ENCODE data around the gene NDFIP1.

DNA sequence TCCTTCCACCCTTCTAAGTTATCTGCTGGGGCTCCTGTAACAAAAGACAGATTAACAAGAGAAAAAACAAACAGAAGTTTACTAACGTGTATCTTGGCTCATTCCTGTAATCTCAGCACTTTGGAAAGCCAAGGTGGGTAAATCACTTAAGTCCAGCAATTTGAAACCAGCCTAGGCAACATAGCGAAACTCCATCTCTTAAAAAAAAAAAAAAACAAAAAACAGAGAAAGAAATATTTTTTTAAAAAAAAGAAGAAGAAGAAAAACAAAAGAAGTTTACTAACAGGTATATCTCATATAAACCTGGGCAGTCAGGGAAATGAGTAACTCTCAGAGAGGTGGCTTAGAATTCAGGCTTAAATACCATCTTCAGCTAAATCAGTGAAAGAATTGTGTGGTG, 10.3 kb upstream of the NDFIP1 start:
- TF ChIP-seq POLR2AphosphoS5 (IDR thresholded peaks at IDR 0.05; ENCODE audit: low read depth, low read length): no peak
- TF ChIP-seq, protein P1, sequence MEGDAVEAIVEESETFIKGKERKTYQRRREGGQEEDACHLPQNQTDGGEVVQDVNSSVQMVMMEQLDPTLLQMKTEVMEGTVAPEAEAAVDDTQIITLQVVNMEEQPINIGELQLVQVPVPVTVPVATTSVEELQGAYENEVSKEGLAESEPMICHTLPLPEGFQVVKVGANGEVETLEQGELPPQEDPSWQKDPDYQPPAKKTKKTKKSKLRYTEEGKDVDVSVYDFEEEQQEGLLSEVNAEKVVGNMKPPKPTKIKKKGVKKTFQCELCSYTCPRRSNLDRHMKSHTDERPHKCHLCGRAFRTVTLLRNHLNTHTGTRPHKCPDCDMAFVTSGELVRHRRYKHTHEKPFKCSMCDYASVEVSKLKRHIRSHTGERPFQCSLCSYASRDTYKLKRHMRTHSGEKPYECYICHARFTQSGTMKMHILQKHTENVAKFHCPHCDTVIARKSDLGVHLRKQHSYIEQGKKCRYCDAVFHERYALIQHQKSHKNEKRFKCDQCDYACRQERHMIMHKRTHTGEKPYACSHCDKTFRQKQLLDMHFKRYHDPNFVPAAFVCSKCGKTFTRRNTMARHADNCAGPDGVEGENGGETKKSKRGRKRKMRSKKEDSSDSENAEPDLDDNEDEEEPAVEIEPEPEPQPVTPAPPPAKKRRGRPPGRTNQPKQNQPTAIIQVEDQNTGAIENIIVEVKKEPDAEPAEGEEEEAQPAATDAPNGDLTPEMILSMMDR (IDR thresholded peaks at IDR 0.05): no peak
- TF ChIP-seq, protein P2, sequence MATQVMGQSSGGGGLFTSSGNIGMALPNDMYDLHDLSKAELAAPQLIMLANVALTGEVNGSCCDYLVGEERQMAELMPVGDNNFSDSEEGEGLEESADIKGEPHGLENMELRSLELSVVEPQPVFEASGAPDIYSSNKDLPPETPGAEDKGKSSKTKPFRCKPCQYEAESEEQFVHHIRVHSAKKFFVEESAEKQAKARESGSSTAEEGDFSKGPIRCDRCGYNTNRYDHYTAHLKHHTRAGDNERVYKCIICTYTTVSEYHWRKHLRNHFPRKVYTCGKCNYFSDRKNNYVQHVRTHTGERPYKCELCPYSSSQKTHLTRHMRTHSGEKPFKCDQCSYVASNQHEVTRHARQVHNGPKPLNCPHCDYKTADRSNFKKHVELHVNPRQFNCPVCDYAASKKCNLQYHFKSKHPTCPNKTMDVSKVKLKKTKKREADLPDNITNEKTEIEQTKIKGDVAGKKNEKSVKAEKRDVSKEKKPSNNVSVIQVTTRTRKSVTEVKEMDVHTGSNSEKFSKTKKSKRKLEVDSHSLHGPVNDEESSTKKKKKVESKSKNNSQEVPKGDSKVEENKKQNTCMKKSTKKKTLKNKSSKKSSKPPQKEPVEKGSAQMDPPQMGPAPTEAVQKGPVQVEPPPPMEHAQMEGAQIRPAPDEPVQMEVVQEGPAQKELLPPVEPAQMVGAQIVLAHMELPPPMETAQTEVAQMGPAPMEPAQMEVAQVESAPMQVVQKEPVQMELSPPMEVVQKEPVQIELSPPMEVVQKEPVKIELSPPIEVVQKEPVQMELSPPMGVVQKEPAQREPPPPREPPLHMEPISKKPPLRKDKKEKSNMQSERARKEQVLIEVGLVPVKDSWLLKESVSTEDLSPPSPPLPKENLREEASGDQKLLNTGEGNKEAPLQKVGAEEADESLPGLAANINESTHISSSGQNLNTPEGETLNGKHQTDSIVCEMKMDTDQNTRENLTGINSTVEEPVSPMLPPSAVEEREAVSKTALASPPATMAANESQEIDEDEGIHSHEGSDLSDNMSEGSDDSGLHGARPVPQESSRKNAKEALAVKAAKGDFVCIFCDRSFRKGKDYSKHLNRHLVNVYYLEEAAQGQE (IDR thresholded peaks at IDR 0.05; ENCODE audit: insufficient read depth in 1 of 2, low read depth in 2 of 2, low read length in 1 of 2): no peak
